GM06990 (cell line): ENCODE results near the gene NTNG1.

Experiments
- DNase-seq: peaks from one replicate; pipeline ENCODE4 v3.0.0-alpha.2; 2011; ENCODE audit not compliant: insufficient read length; ENCODE audit errors: extremely low read depth
- H3K27me3 ChIP-seq: replicated peaks from 2 replicates; pipeline ENCODE4 v1.6.0; 2011; ENCODE audit warnings: low read length; ENCODE audit not compliant: control insufficient read depth, insufficient read depth
- H3K36me3 ChIP-seq: 2 replicates; pipeline ENCODE4 v1.5.1; 2011; ENCODE audit warnings: low read length; ENCODE audit not compliant: control insufficient read depth, insufficient read depth
- H3K4me3 ChIP-seq: replicated peaks from 2 replicates; pipeline ENCODE4 v1.5.1; 2011; ENCODE audit warnings: low read depth, mild to moderate bottlenecking, control low read depth, low read length
- CTCF ChIP-seq: IDR thresholded peaks from 2 replicates; pipeline ENCODE4 v1.5.1; 2011; ENCODE audit warnings: low read length, control low read depth, mild to moderate bottlenecking, inconsistent platforms; ENCODE audit not compliant: insufficient read depth, poor library complexity, severe bottlenecking

The NTNG1 gene

GRCh38 chr1:107139833-107140702, 771 bp upstream of the NTNG1 start:
- peak overlapping the region; percentile 55 for H3K4me3 ChIP-seq
- TF ChIP-seq CTCF: no peak

GRCh38 chr1:107141491-107142126, 770 bp downstream of the NTNG1 start:
- DNase-seq: peak; percentile 60
- Histone ChIP-seq H3K36me3 (no peaks in the 10 kb centered on the region), H3K4me3 (peak overlapping the region; percentile 52), H3K27me3 (peaks cover 3% of the 10 kb centered on the region)
- TF ChIP-seq CTCF: no peak

More at GRCh38 chr1:107139833-107140702, 771 bp upstream of the NTNG1 start:
- Histone ChIP-seq H3K27me3 (peaks cover 3% of the 10 kb centered on the region), H3K36me3 (no peaks in the 10 kb centered on the region)
- DNase-seq: peak; percentile 53

GRCh38 chr1:107142140-107142542, 1.3 kb downstream of the NTNG1 start:
- Histone ChIP-seq H3K36me3 (no peaks in the 10 kb centered on the region), H3K4me3 (peak overlapping the region; percentile 52), H3K27me3 (peaks cover 3% of the 10 kb centered on the region)
- TF ChIP-seq CTCF: peak; percentile 69
- DNase-seq: peak; percentile 48

GRCh38 chr1:107142666-107143065, 1.8 kb downstream of the NTNG1 start:
- H3K27me3 ChIP-seq: peaks cover 3% of the 10 kb centered on the region
- no peak overlapping the region for H3K4me3 ChIP-seq
- no peak for DNase-seq
- no peaks in the 10 kb centered on the region for H3K36me3 ChIP-seq
- TF ChIP-seq CTCF: no peak

- DNase-seq: no peak
- no peaks in the 10 kb centered on the region for H3K36me3 ChIP-seq
- TF ChIP-seq CTCF: no peak
- H3K27me3 ChIP-seq: no peaks in the 10 kb centered on the region; the same call in 1 of the 2 replicates
- no peak overlapping the region for H3K4me3 ChIP-seq
Observed at GRCh38 chr1:107145637-107146036, 4.8 kb downstream of the NTNG1 start.
